Liver (tissue), 9 donors: ENCODE results near the gene HTR3D. TPM values are rescaled to one million over a fixed set of nuclear protein-coding genes. Genes with fewer than 3 reads are reported as not detected.

Source experiments
- DNase-seq: peaks from one replicate; pipeline ENCODE4 v3.0.0-alpha.2; 2017; ENCODE audit warnings: low spot score
- H3K27ac ChIP-seq, 2 donors: one replicate each; pipeline ENCODE4 v1.7.0; 2013; ENCODE audit warnings: inconsistent platforms in 2 of 2, low read length in 2 of 2, control low read depth in 1 of 2, low read depth in 1 of 2, mild to moderate bottlenecking in 1 of 2
- H3K27me3 ChIP-seq, 4 donors: one replicate each; pipeline versions ENCODE4 v1.6.1 to v1.7.0; 2013; ENCODE audit warnings: low read length in 3 of 4, inconsistent platforms in 1 of 4, mild to moderate bottlenecking in 1 of 4, moderate library complexity in 1 of 4; ENCODE audit not compliant: control insufficient read depth in 4 of 4, insufficient read depth in 4 of 4
- H3K36me3 ChIP-seq, 4 donors: one replicate each; pipeline versions ENCODE4 v1.6.1 to v1.7.0; 2013; ENCODE audit warnings: low read length in 3 of 4, mild to moderate bottlenecking in 3 of 4, low read depth in 1 of 4, moderate library complexity in 1 of 4; ENCODE audit not compliant: control insufficient read depth in 4 of 4, insufficient read depth in 3 of 4
- H3K4me1 ChIP-seq, 4 donors: one replicate each; pipeline versions ENCODE4 v1.6.1 to v1.7.0; 2013; ENCODE audit warnings: low read length in 3 of 4, mild to moderate bottlenecking in 3 of 4, moderate library complexity in 1 of 4; ENCODE audit not compliant: control insufficient read depth in 4 of 4, insufficient read depth in 4 of 4
- H3K4me3 ChIP-seq, 3 donors: one replicate each; pipeline versions ENCODE4 v1.6.1 to v1.7.0; 2013; ENCODE audit warnings: low read length in 3 of 3, control low read depth in 1 of 3, low read depth in 1 of 3, mild to moderate bottlenecking in 1 of 3
- H3K9ac ChIP-seq, 2 donors: one replicate each; pipeline ENCODE4 v1.7.0; 2013; ENCODE audit warnings: low read length in 2 of 2, mild to moderate bottlenecking in 2 of 2, moderate library complexity in 2 of 2, control low read depth in 1 of 2, low read depth in 1 of 2
- H3K9me3 ChIP-seq, 4 donors: one replicate each; pipeline versions ENCODE4 v1.6.1 to v1.7.0; 2013; ENCODE audit warnings: low read length in 3 of 4; ENCODE audit not compliant: control insufficient read depth in 4 of 4
- CTCF ChIP-seq: fragments of 150-350 bp; IDR thresholded peaks from 2 replicates; pipeline ENCODE4 v1.5.1; 2017; ENCODE audit warnings: improper control_type of control experiment, low read depth, low read length; ENCODE audit not compliant: missing input control
- EGR1 ChIP-seq, 2 donors: IDR thresholded peaks; 2 replicates each; pipeline ENCODE4 v1.6.1; 2016 to 2018; ENCODE audit warnings: antibody characterized with exemption in 2 of 2, low read depth in 2 of 2
- FOXA1 ChIP-seq: IDR thresholded peaks from 2 replicates; pipeline ENCODE4 v1.6.1; 2016; ENCODE audit warnings: antibody characterized with exemption
- FOXA2 ChIP-seq: IDR thresholded peaks from 2 replicates; pipeline ENCODE4 v1.6.1; 2016; ENCODE audit warnings: antibody characterized with exemption
- HNF4A ChIP-seq, 2 donors: conservative IDR thresholded peaks; 2 replicates each; pipeline ENCODE4 v1.6.1; 2016; ENCODE audit warnings: antibody characterized with exemption in 2 of 2, mild to moderate bottlenecking in 2 of 2
- HNF4G ChIP-seq: IDR thresholded peaks from 2 replicates; pipeline ENCODE4 v1.6.1; 2016; ENCODE audit warnings: antibody characterized with exemption
- JUND ChIP-seq, 2 donors: IDR thresholded peaks; 2 replicates each; pipeline ENCODE4 v1.6.1; 2016; ENCODE audit warnings: antibody characterized with exemption in 2 of 2
- MAX ChIP-seq: IDR thresholded peaks from 2 replicates; pipeline ENCODE4 v1.6.1; 2016; ENCODE audit warnings: antibody characterized with exemption
- NR2F2 ChIP-seq: IDR thresholded peaks from 2 replicates; pipeline ENCODE4 v1.6.1; 2016; ENCODE audit warnings: antibody characterized with exemption
- RAD21 ChIP-seq, 2 donors: IDR thresholded peaks; 2 replicates each; pipeline ENCODE4 v1.6.1; 2016; ENCODE audit warnings: antibody characterized with exemption in 2 of 2, mild to moderate bottlenecking in 2 of 2
- RXRA ChIP-seq, 2 donors: IDR thresholded peaks; 2 replicates each; pipeline ENCODE4 v1.6.1; 2017 to 2018; ENCODE audit warnings: antibody characterized with exemption in 2 of 2, mild to moderate bottlenecking in 1 of 2
- SP1 ChIP-seq: IDR thresholded peaks from 2 replicates; pipeline ENCODE4 v1.6.1; 2018; ENCODE audit warnings: antibody characterized with exemption, mild to moderate bottlenecking
- TAF1 ChIP-seq: conservative IDR thresholded peaks from 2 replicates; pipeline ENCODE4 v1.6.1; 2016; ENCODE audit warnings: antibody characterized with exemption, mild to moderate bottlenecking
- YY1 ChIP-seq: IDR thresholded peaks from 2 replicates; pipeline ENCODE4 v1.6.1; 2016; ENCODE audit warnings: antibody characterized with exemption, mild to moderate bottlenecking
- ZBTB33 ChIP-seq: IDR thresholded peaks from 2 replicates; pipeline ENCODE4 v1.6.1; 2016; ENCODE audit warnings: antibody characterized with exemption
- WGBS: extraction: QIAGEN DNeasy Blood & Tissue Kit; methylation state at CpG from one replicate; pipeline ENCODE4 v1.1.7; 2013; 5-methylcytosine and 5-hydroxymethylcytosine counted together
- polyA plus RNA-seq, 2 donors: library from polyadenylated mRNA; stranded (reverse) in 1 of 2; unstranded in 1 of 2; fragments of 200-250 nt in 1 of 2; fragments of >200 nt in 1 of 2; fragmentation: Nextera tagmentation in 1 of 2; extraction: Ambion mirVana in 1 of 2; gene quantifications; one replicate each; pipeline versions ENCODE4 v1.2.1 to v1.2.3, GENCODE V29; 2013 to 2015
- total RNA-seq, 2 donors: library from RNA; depleted of rRNA; stranded (reverse); fragments of >200 nt; gene quantifications; one replicate each; pipeline ENCODE4 v1.2.3, GENCODE V29; 2014
- TF ChIP-seq, protein P1 (sequence below): IDR thresholded peaks from 2 replicates; pipeline ENCODE4 v1.6.1; 2016; ENCODE audit warnings: antibody characterized with exemption
- donor health status: healthy.
- donor health status: healthy.
- donor health status: healthy.
- donor health status: healthy.
- donor health status: healthy.

Gene HTR3D
- total and polyA plus RNA-seq, 4 donors: not detected

DNA sequence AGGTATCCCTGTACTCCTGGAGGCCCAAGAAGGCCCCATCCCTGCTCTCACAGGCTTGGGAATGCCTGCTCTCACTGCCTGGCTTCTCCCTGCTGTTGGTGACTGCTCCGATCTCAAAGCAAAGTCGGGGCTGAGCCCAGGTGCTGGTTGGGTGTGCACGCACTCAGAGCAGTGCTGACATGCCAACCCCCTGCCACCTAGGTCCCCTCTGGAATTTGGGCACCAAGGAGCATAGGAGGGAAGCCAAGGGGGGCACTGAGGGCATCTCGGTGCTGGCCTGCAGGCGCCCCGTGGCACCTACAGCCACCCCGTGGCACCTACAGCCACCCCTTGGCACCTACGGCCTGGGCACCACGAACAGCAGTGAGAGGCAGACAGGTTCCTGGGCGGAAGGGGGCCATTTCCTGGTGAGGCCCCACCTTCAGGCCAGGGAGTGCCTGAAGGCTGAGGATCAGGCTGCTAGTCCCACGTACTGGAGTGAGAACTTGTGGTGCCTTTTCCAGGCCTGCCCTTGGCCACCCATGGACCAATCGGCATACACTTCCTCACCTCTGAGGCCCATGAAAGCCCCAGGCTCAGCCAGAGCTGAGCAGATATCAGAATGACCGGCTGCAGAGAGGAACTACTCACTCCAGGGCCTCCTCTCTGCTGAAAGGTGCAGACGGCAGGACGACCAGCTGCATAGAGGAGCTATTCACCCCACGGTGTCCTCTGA lies 49.7 kb downstream of the HTR3D start (continued):
- TF ChIP-seq CTCF (no peak), RXRA (IDR thresholded peaks at IDR 0.05) (no peak), YY1 (no peak), TAF1 (no peak), HNF4G (no peak), FOXA2 (no peak), HNF4A (conservative IDR thresholded peaks at IDR 0.05) (no peak), NR2F2 (no peak)

- H3K4me3 ChIP-seq: no peak overlapping the region
- TF ChIP-seq RAD21 (IDR thresholded peaks at IDR 0.05) (no peak), RXRA (IDR thresholded peaks at IDR 0.05) (no peak), CTCF (no peak), HNF4A (conservative IDR thresholded peaks at IDR 0.05) (no peak), FOXA2 (no peak)
- H3K9me3 ChIP-seq: peaks cover 0 to 2% (median 0%) of the 10 kb centered on the region in 4 donors
- H3K4me1 ChIP-seq: no peaks in the 10 kb centered on the region
- no peak for DNase-seq
- no peak overlapping the region for H3K27ac ChIP-seq
- H3K9ac ChIP-seq: no peak overlapping the region
- WGBS: 90% methylated on average over 10 of the region's 10 CpGs
- no peaks in the 10 kb centered on the region for H3K27me3 ChIP-seq
- H3K36me3 ChIP-seq: no peaks in the 10 kb centered on the region
These were observed 50.5 kb downstream of the HTR3D start for GRCh38 chr3:184082034-184082433.

DNA sequence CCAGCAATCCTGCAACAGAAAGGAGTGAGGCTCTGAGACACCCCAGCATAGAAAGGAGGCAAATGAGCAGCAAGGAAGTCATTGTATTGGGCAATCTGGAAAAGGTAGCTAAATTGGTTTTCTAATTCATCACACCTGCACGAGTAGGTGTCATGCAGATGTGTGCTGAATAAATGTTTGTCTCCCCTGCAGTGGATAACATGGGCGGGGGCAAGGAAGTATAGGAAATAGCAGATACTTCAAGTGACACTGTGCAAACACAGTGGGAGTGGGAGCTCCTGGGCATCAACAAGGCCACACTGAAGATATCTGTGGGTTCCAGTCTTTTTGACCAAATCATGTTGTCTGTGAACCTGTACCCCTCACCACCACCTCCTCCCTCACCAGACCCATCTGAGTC lies 50.9 kb downstream of the HTR3D start:
- Histone ChIP-seq H3K27me3 (no peaks in the 10 kb centered on the region), H3K9ac (no peak overlapping the region), H3K4me1 (no peaks in the 10 kb centered on the region), H3K27ac (no peak overlapping the region), H3K4me3 (no peak overlapping the region), H3K9me3 (peaks cover 0 to 2% (median 0%) of the 10 kb centered on the region in 4 donors), H3K36me3 (no peaks in the 10 kb centered on the region)
- 64% methylated on average over 2 of the region's 2 CpGs for WGBS
- no peak for DNase-seq
- TF ChIP-seq TAF1 (no peak), NR2F2 (no peak), CTCF (no peak), MAX (no peak), EGR1 (IDR thresholded peaks at IDR 0.05; ENCODE audit: low read depth in 2 of 2) (no peak), YY1 (no peak), SP1 (no peak), FOXA1 (no peak), ZBTB33 (no peak), RXRA (IDR thresholded peaks at IDR 0.05) (no peak), HNF4A (conservative IDR thresholded peaks at IDR 0.05) (no peak), HNF4G (no peak), RAD21 (IDR thresholded peaks at IDR 0.05) (no peak), FOXA2 (no peak), JUND (IDR thresholded peaks at IDR 0.05) (no peak)
- TF ChIP-seq, protein P1, sequence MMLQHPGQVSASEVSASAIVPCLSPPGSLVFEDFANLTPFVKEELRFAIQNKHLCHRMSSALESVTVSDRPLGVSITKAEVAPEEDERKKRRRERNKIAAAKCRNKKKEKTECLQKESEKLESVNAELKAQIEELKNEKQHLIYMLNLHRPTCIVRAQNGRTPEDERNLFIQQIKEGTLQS: no peak
